ENCODE results near the gene RBM46.
"Not testable (repeated sequence)": the region's sequence is repeated elsewhere in the genome, so short reads cannot be mapped to it uniquely, and the experiment has no call there.

The RBM46 gene

DNA sequence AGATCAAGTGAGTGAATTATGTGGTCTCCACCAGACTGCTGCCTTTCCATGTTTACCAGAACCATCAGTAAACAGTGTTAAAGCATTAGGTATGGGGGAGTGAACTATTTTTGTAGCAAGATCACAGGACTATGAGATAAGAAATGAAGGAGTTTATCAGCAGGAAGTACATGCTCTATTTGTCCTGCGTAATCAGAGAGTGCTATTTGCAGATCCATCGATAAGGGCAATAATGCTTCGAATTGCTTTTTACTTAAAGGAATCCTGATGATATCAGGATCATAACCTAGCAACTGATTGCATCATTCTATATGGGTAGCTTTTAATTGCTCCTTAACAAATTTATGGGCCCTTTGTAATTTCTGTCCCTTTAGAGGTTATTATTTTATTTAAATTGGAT is 57.1 kb downstream of the RBM46 start:
- DNase-seq (ENCODE audit: low read depth, low spot score), result no peak

DNA sequence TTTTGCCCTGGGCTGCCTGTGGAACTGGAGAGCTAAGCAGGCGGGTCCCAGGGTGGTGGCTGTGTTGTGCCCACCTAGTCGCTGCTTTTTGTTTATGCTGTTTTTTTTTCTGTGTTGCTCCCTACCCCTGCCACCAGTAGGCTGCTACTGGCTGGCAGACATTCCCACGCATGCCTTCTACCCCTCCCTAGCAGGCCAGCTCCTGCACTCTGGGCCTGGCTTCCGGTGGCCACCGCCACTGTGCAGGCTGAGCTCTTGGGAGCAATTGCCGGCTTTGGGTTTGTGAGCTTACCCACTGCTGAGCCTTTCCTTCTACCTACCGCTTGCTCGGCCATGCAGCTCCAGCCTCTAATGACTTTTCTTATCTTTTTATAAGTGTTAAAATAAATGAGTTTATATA is 57.6 kb downstream of the RBM46 start:
- DNase-seq (ENCODE audit: low read depth, low spot score), result no peak

DNA sequence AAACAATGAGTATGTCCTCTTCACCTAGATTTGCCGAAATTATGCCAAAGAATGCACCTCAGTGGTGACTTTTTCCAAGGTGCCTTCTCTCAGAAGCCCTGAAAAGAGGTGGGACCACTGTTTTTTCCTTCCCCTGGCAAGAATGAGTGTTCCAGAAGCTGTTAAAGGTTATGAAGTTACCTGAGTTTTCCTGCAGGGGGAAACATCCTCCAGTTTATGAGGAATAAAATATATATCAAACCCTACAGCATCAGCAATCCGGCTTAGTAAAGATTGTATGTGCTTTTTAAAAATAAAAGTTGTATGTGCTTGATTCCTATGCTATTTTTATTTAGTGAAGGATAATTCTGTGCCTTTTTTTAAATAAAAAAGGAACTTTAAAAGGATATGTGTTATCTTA is 73.3 kb downstream of the RBM46 start:
- peak; percentile 34 for DNase-seq (ENCODE audit: low read depth, low spot score)

DNA sequence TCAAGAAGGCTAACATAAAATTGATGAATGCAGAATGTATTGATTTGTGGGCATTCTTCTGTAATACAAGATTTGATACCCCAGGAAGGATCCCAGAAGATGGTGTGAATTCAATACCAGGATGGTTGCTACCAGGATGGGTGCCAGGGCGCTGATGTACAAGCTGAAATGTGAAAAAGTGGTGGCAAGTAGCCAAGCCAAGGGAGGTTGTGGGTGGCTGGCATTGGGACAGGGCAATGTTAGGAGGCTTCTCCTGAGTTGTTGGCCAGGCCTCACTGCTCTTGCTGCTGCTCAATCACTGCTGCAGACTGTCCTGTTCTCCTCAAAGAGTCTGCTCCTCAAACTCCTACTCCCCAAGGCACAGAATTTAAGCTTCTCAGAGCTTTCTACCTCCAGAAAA is 77.1 kb downstream of the RBM46 start:
- DNase-seq (ENCODE audit: low read depth, low spot score), result no peak

DNA sequence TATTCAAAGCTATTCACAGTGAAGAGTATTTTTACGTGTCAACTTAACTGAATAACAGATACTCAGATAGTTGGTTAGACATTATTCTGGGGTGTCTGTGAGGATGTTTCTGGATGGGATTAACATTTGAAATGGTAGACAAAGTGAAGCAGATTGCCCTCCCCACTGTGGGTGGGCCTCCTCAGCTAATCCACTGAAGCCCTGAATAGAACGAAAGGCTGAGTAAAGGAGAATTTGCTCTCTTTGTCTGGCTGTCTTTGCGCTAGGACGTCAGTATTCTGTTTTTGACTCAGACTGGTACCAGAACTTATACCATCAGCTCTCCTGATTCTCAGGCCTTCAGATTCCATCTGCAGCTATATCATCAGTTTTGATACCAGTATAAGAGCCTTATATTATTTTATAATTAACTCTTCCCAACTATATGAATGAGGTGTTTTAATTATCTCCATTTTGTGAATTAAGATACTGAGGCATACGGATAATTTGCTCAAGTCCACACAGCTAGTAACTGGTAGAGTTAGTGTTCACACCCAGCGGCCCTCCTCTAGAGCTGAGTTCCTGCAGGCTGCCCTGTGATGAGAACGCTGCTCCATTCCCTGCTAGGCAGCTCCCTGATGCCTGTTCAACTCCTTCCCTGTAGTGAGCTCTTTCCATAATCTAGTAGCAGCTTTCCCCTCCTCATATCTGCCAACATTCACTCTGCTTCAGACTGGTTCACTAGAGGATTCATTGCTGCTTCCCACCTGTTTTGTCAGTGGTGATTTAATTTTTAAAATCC is 87.5 kb downstream of the RBM46 start:
- DNase-seq (ENCODE audit: low read depth, low spot score), result no peak

DNA sequence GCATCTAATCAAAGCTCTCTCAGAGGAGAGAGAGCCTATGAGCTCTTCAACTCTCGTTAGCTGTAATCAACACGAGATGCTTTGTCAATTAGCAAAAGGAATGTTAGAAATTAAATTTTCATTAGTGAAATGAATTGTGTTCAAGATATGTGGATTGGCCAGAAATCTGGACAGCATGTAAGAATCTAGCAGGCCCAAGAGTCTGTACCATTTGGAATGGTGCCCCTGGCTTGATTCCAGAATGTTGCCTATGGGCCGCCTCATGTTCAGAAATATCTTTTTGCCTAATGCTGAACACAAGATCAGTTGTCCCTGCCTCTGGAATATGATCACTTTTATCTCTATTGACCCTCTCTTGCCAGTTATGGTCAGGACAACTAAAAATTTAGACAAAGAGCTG is 88.2 kb downstream of the RBM46 start:
- DNase-seq (ENCODE audit: low read depth, low spot score), result no peak

DNA sequence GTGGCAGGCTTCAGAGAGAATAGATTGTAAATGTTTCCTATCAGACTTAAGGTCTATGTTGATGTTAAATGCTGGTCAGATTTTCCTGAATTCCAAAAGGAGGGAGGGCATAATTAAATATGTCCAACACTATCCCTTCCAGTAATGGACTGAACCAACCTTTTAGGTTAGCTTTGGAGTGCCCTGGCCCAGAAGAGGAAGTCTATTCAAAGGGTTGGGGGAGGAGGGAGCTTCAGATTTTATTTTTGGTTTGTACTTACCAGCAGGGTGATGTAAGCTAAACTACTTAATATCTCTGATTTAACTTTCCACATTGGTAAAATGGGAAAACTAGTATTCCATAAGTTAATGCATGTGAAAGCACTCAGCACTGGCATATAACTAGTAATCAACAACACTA is 91.1 kb downstream of the RBM46 start:
- no peak for DNase-seq (ENCODE audit: low read depth, low spot score)

DNA sequence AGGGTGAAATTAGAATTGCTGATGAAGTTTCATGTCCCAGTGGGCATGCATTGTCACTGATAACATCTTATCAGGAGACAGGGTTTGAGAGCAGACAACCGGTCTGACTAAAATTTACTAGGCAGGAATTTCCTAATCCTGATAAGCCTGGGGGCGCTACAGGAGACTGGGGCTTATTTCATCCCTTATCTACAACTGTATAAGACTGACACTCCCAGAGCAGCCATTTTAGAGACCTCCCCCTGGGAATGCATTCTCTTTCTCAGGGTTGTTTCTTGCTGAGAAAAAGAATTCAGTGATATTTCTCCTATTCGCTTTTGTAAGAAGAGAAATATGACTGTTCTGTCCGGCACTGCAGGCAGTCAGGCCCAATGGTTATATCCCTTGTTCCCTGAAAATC is 93.0 kb downstream of the RBM46 start:
- not testable (repeated sequence) for DNase-seq (ENCODE audit: low read depth, low spot score)

DNA sequence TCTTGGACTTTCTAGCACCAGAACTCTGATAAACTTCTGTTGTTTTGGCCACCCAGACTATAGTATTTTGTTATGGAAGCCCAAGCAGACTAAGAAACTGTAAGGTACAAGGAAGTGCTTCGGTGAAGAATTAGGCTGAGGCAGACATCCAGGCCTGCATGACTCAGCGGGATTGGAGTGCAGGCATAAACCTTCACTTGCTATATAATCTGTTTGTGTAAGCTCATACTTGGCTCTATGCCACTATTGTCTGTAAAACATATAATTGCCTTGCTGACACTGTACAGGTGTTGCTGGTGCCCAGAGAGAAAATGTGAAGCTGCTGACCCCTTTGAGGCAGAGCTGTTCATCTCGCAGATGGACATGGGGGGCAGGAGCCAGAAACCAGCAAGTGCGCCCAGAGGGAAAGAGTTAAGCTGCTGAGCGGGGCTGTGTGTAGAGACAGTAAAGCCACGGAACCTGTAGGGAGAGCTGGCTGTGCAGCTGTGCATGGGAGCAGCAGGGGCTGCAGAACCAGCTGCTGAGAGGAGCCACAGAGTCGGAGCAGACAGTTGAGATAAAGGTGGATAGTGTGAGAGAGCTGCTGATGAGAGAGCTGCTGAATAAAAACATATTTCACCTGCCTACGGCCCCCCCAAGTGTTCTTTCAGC is 96.2 kb downstream of the RBM46 start:
- DNase-seq (ENCODE audit: low read depth, low spot score), result peak; percentile 35
